HepG2 (cell line): ENCODE measurements around the gene RNF13. TPM values are rescaled to one million over a fixed set of nuclear protein-coding genes. Genes with fewer than 3 reads are reported as not detected.
A peak's percentile ranks its signal among the peaks of the same experiment; 100 is the strongest.

Source experiments
- ARNT2 ChIP-seq: sonication (generic); formaldehyde crosslinking; IDR thresholded peaks from 2 replicates; pipeline ENCODE4 v1.8.0; 2022; ENCODE audit warnings: mild to moderate bottlenecking, low read depth, missing genetic modification reagents, moderate library complexity
- ATF7-NPFF ChIP-seq: sonication (generic); formaldehyde crosslinking; IDR thresholded peaks from 2 replicates; pipeline ENCODE4 v1.8.1; 2023; ENCODE audit warnings: mild to moderate bottlenecking, low read depth, missing genetic modification reagents, moderate library complexity
- DDIT3 ChIP-seq: sonication (generic); formaldehyde crosslinking; IDR thresholded peaks from 2 replicates; pipeline ENCODE4 v1.4.0; 2020; ENCODE audit warnings: mild to moderate bottlenecking, missing genetic modification reagents
- E2F2 ChIP-seq: sonication (generic); formaldehyde crosslinking; IDR thresholded peaks from 2 replicates; pipeline ENCODE4 v1.4.0; 2020; ENCODE audit warnings: missing genetic modification reagents, borderline replicate concordance
- HMG20A ChIP-seq: IDR thresholded peaks from 2 replicates; pipeline ENCODE4 v1.6.1; 2016; ENCODE audit warnings: borderline replicate concordance
- HNRNPH1 ChIP-seq: fragments of 200-400 bp; formaldehyde crosslinking; optimal IDR thresholded peaks from 2 replicates; pipeline ENCODE3; 2017; ENCODE audit warnings: mild to moderate bottlenecking, low read depth, low read length
- HOMEZ ChIP-seq: IDR thresholded peaks from 2 replicates; pipeline ENCODE4 v1.6.1; 2016; ENCODE audit warnings: low read depth
- JUNB ChIP-seq: sonication (generic); formaldehyde crosslinking; IDR thresholded peaks from 2 replicates; pipeline ENCODE4 v1.8.0; 2022; ENCODE audit warnings: missing genetic modification reagents, mild to moderate bottlenecking, borderline replicate concordance
- NAIF1 ChIP-seq: sonication (generic); formaldehyde crosslinking; IDR thresholded peaks from 2 replicates; pipeline ENCODE4 v1.5.0; 2020; ENCODE audit warnings: mild to moderate bottlenecking, missing genetic modification reagents, borderline replicate concordance
- NKX3-1 ChIP-seq: sonication (generic); formaldehyde crosslinking; IDR thresholded peaks from 2 replicates; pipeline ENCODE4 v1.5.0; 2020; ENCODE audit warnings: missing genetic modification reagents
- PHF8 ChIP-seq: sonication (generic); formaldehyde crosslinking; IDR thresholded peaks from 2 replicates; pipeline ENCODE4 v1.5.0; 2020; ENCODE audit warnings: missing genetic modification reagents
- POLR2A ChIP-seq, 2 experiments: IDR thresholded peaks; 2 replicates each; pipeline ENCODE4 v1.6.1; 2011; ENCODE audit warnings: low read depth in 2 of 2, low read length in 2 of 2, mild to moderate bottlenecking in 1 of 2, moderate library complexity in 1 of 2; ENCODE audit not compliant: insufficient read depth in 1 of 2
- RBFOX2 ChIP-seq: fragments of 200-400 bp; formaldehyde crosslinking; IDR thresholded peaks from 2 replicates; pipeline ENCODE4 v1.6.1; 2017; ENCODE audit warnings: low read depth, mild to moderate bottlenecking, low read length
- TCF12 ChIP-seq, 2 experiments: fragments of 450-650 bp in 1 of 2; sonication (generic) in 1 of 2; formaldehyde crosslinking in 1 of 2; IDR thresholded peaks; 2 replicates each; pipeline versions ENCODE4 v1.6.1 to v1.8.0; 2017 to 2022; ENCODE audit warnings: antibody characterized with exemption in 1 of 2, mild to moderate bottlenecking in 1 of 2, missing genetic modification reagents in 1 of 2, moderate library complexity in 1 of 2
- THAP11 ChIP-seq: IDR thresholded peaks from 2 replicates; pipeline ENCODE4 v1.6.1; 2016; ENCODE audit warnings: missing biosample characterization, missing genetic modification reagents
- TRIM22 ChIP-seq: fragments of 450-650 bp; IDR thresholded peaks from 2 replicates; pipeline ENCODE4 v1.6.1; 2017
- ZBTB38 ChIP-seq: sonication (generic); formaldehyde crosslinking; IDR thresholded peaks from 2 replicates; pipeline ENCODE4 v1.5.1; 2020; ENCODE audit warnings: mild to moderate bottlenecking, missing genetic modification reagents
- ZBTB8A ChIP-seq: sonication (generic); formaldehyde crosslinking; IDR thresholded peaks from 2 replicates; pipeline ENCODE4 v1.4.0; 2020; ENCODE audit warnings: mild to moderate bottlenecking, low read depth, missing genetic modification reagents, borderline replicate concordance
- ZMYM4 ChIP-seq: sonication (generic); formaldehyde crosslinking; IDR thresholded peaks from 2 replicates; pipeline ENCODE4 v1.8.1; 2023; ENCODE audit warnings: mild to moderate bottlenecking, missing genetic modification reagents
- ZNF143 ChIP-seq: sonication (generic); formaldehyde crosslinking; IDR thresholded peaks from 2 replicates; pipeline ENCODE4 v1.4.0; 2020; ENCODE audit warnings: missing genetic modification reagents
- ZNF256 ChIP-seq: sonication (generic); formaldehyde crosslinking; conservative IDR thresholded peaks from 2 replicates; pipeline ENCODE4 v1.4.0; 2020; ENCODE audit warnings: missing genetic modification reagents
- ZNF543 ChIP-seq: sonication (generic); formaldehyde crosslinking; IDR thresholded peaks from 2 replicates; pipeline ENCODE4 v1.4.0; 2020; ENCODE audit warnings: mild to moderate bottlenecking, missing genetic modification reagents
- ZNF563 ChIP-seq: sonication (generic); formaldehyde crosslinking; IDR thresholded peaks from 2 replicates; pipeline ENCODE4 v1.8.0; 2022; ENCODE audit warnings: mild to moderate bottlenecking, moderate library complexity, missing genetic modification reagents
- ZNF614 ChIP-seq: IDR thresholded peaks from 2 replicates; pipeline ENCODE4 v1.6.1; 2018; ENCODE audit warnings: missing biosample characterization, missing genetic modification reagents, inconsistent platforms, borderline replicate concordance
- ZNF891 ChIP-seq: sonication (generic); formaldehyde crosslinking; IDR thresholded peaks from 2 replicates; pipeline ENCODE4 v1.5.0; 2020; ENCODE audit warnings: mild to moderate bottlenecking, missing genetic modification reagents
- ZSCAN20 ChIP-seq: sonication (generic); formaldehyde crosslinking; IDR thresholded peaks from 2 replicates; pipeline ENCODE4 v1.4.0; 2020; ENCODE audit warnings: missing genetic modification reagents, mild to moderate bottlenecking, borderline replicate concordance
- ZSCAN30 ChIP-seq: sonication (generic); formaldehyde crosslinking; IDR thresholded peaks from 2 replicates; pipeline ENCODE4 v1.5.0; 2020; ENCODE audit warnings: mild to moderate bottlenecking, missing genetic modification reagents
- polyA plus RNA-seq, 8 experiments: library from polyadenylated mRNA; depleted of rRNA in 3 of 8; stranded (reverse) in 7 of 8; unstranded in 1 of 8; fragments of >200 nt; fragmentation: Illumina TruSeq in 4 of 8; extraction: Trizol in 4 of 8; gene quantifications; 2 replicates each; pipeline versions ENCODE4 v1.2.1 to v1.2.3, GENCODE V29; 2011 to 2016; ENCODE audit warnings: low read depth in 4 of 8, missing spikeins in 1 of 8, mixed read lengths in 1 of 8; ENCODE audit not compliant: insufficient read depth in 1 of 8
- total RNA-seq, 5 experiments: library from RNA; depleted of rRNA; stranded (reverse); fragments of >200 nt; fragmentation: Illumina TruSeq; extraction: Trizol; gene quantifications; 2 replicates each; pipeline ENCODE4 v1.2.3, GENCODE V29; 2016; ENCODE audit warnings: low read depth in 1 of 5

Gene RNF13
- total and polyA plus RNA-seq, 2 of the 13 experiments (the other 11 are each of a cell fraction or from before 2014, with no cell fraction given) = 39.8 to 46.0 TPM

GRCh38 chr3:149969940-149970715, 157.1 kb downstream of the RNF13 start (continued):
- TF ChIP-seq RBFOX2 = peak; percentile 75
- no peak for TF ChIP-seq ZNF143 (CRISPR knock-in tag)
- peak; percentile 15; the same call in 1 of the 2 replicates for TF ChIP-seq ZNF563 (CRISPR knock-in tag)
- no peak for TF ChIP-seq ZBTB38 (CRISPR knock-in tag)
- no peak for TF ChIP-seq ZNF614 (CRISPR knock-in tag)
- TF ChIP-seq E2F2 (CRISPR knock-in tag) = 0 out of 2 replicates have a peak, but pooled peaks have one; percentile 26
- no peak for TF ChIP-seq ZBTB8A (CRISPR knock-in tag)
- peak in 1 of 2 experiments; percentile 59; a peak in 2 of 4 replicates for TF ChIP-seq POLR2A (IDR thresholded peaks at IDR 0.05; ENCODE audit: insufficient read depth in 1 of 2, low read depth in 2 of 2, low read length in 2 of 2)
- TF ChIP-seq ZMYM4 (CRISPR knock-in tag) = no peak
- no peak; the same call in 1 of the 2 replicates for TF ChIP-seq ARNT2 (CRISPR knock-in tag)
- no peak for TF ChIP-seq HOMEZ (CRISPR knock-in tag)
- no peak for TF ChIP-seq ZSCAN30
- TF ChIP-seq JUNB (CRISPR knock-in tag) = no peak
- TF ChIP-seq HMG20A = no peak
- no peak for TF ChIP-seq TCF12 (IDR thresholded peaks at IDR 0.05)
- 0 out of 2 replicates have a peak, but pooled peaks have one; percentile 8 for TF ChIP-seq TCF12 (CRISPR knock-in tag; IDR thresholded peaks at IDR 0.05)
- TF ChIP-seq DDIT3 (CRISPR knock-in tag) = no peak
- TF ChIP-seq NAIF1 (CRISPR knock-in tag) = peak; percentile 100
- no peak for TF ChIP-seq ZNF891 (CRISPR knock-in tag)
- 0 out of 2 replicates have a peak, but pooled peaks have one; percentile 55 for TF ChIP-seq NKX3-1 (CRISPR knock-in tag)
- TF ChIP-seq ZSCAN20 = no peak
- peak; percentile 97 for TF ChIP-seq HNRNPH1
- peak; percentile 19; the same call in 1 of the 2 replicates for TF ChIP-seq PHF8
- TF ChIP-seq THAP11 (CRISPR knock-in tag) = no peak
- no peak for TF ChIP-seq ZNF256 (CRISPR knock-in tag)
- 0 out of 2 replicates have a peak, but pooled peaks have one; percentile 9 for TF ChIP-seq ATF7-NPFF
- TF ChIP-seq TRIM22 = no peak
- TF ChIP-seq ZNF543 (CRISPR knock-in tag) = peak; percentile 11
